ENCODE results near the gene KRT86. TPM values are rescaled to one million over a fixed set of nuclear protein-coding genes. Genes with fewer than 3 reads are reported as not detected.
"Not testable (repeated sequence)": the region's sequence is repeated elsewhere in the genome, so short reads cannot be mapped to it uniquely, and the experiment has no call there.

KRT86 gene
- total RNA-seq, 1 donor from 2014 or later, result 0.52 TPM

- no peak overlapping the region for H3K4me3 ChIP-seq (ENCODE audit: low read length in 3 of 3)
- H3K9me3 ChIP-seq (ENCODE audit: control insufficient read depth in 3 of 3, low read length in 3 of 3), result no peaks in the 10 kb centered on the region
- H3K36me3 ChIP-seq (ENCODE audit: control insufficient read depth in 3 of 3, insufficient read depth in 3 of 3, low read length in 3 of 3), result no peaks in the 10 kb centered on the region
- no peak overlapping the region for H3K27ac ChIP-seq (ENCODE audit: low read depth, low read length)
- peaks cover 3 to 30% (median 20%) of the 10 kb centered on the region in 3 donors for H3K27me3 ChIP-seq (ENCODE audit: control insufficient read depth in 3 of 3, insufficient read depth in 3 of 3, low read length in 3 of 3)
- peaks cover 6 to 9% (median 7%) of the 10 kb centered on the region in 3 donors for H3K4me1 ChIP-seq (ENCODE audit: control insufficient read depth in 3 of 3, insufficient read depth in 3 of 3, low read length in 3 of 3)
- no peak overlapping the region for H3K9ac ChIP-seq (ENCODE audit: low read depth in 1 of 3, low read length in 3 of 3)
Measured at GRCh38 chr12:52313461-52313860, 39.0 kb downstream of the KRT86 start.

GRCh38 chr12:52313926-52314325, 39.5 kb downstream of the KRT86 start:
- Histone ChIP-seq H3K4me3 (ENCODE audit: low read length in 3 of 3) (no peak overlapping the region), H3K27ac (ENCODE audit: low read depth, low read length) (no peak overlapping the region), H3K9me3 (ENCODE audit: control insufficient read depth in 3 of 3, low read length in 3 of 3) (no peaks in the 10 kb centered on the region), H3K27me3 (ENCODE audit: control insufficient read depth in 3 of 3, insufficient read depth in 3 of 3, low read length in 3 of 3) (peaks cover 3 to 31% (median 15%) of the 10 kb centered on the region in 3 donors), H3K9ac (ENCODE audit: low read depth in 1 of 3, low read length in 3 of 3) (no peak overlapping the region), H3K36me3 (ENCODE audit: control insufficient read depth in 3 of 3, insufficient read depth in 3 of 3, low read length in 3 of 3) (no peaks in the 10 kb centered on the region), H3K4me1 (ENCODE audit: control insufficient read depth in 3 of 3, insufficient read depth in 3 of 3, low read length in 3 of 3) (peaks cover 3 to 7% (median 3%) of the 10 kb centered on the region in 3 donors)

- H3K9me3 ChIP-seq (ENCODE audit: control insufficient read depth in 3 of 3, low read length in 3 of 3), result no peaks in the 10 kb centered on the region
- no peak overlapping the region for H3K4me3 ChIP-seq (ENCODE audit: low read length in 3 of 3)
- H3K9ac ChIP-seq (ENCODE audit: low read depth in 1 of 3, low read length in 3 of 3), result no peak overlapping the region
- no peak overlapping the region for H3K27ac ChIP-seq (ENCODE audit: low read depth, low read length)
- no peaks in the 10 kb centered on the region for H3K36me3 ChIP-seq (ENCODE audit: control insufficient read depth in 3 of 3, insufficient read depth in 3 of 3, low read length in 3 of 3)
- peaks cover 3 to 31% (median 17%) of the 10 kb centered on the region in 3 donors for H3K27me3 ChIP-seq (ENCODE audit: control insufficient read depth in 3 of 3, insufficient read depth in 3 of 3, low read length in 3 of 3)
- peaks cover 0 to under 1% (median 0%) of the 10 kb centered on the region in 3 donors for H3K4me1 ChIP-seq (ENCODE audit: control insufficient read depth in 3 of 3, insufficient read depth in 3 of 3, low read length in 3 of 3)
Measured at GRCh38 chr12:52314511-52314910, 40.1 kb downstream of the KRT86 start.

- not testable (repeated sequence) for H3K9ac ChIP-seq (ENCODE audit: low read depth in 1 of 3, low read length in 3 of 3); H3K4me1 ChIP-seq (ENCODE audit: control insufficient read depth in 3 of 3, insufficient read depth in 3 of 3, low read length in 3 of 3); H3K27ac ChIP-seq (ENCODE audit: low read depth, low read length); H3K9me3 ChIP-seq (ENCODE audit: control insufficient read depth in 3 of 3, low read length in 3 of 3); H3K4me3 ChIP-seq (ENCODE audit: low read length in 3 of 3); H3K36me3 ChIP-seq (ENCODE audit: control insufficient read depth in 3 of 3, insufficient read depth in 3 of 3, low read length in 3 of 3)
- peaks cover 12 to 36% (median 26%) of the 10 kb centered on the region in 3 donors for H3K27me3 ChIP-seq (ENCODE audit: control insufficient read depth in 3 of 3, insufficient read depth in 3 of 3, low read length in 3 of 3)
Measured at GRCh38 chr12:52315721-52316120, 41.3 kb downstream of the KRT86 start.

GRCh38 chr12:52316290-52316689, 41.8 kb downstream of the KRT86 start:
- H3K9me3 ChIP-seq (ENCODE audit: control insufficient read depth in 3 of 3, low read length in 3 of 3), result no peaks in the 10 kb centered on the region
- H3K9ac ChIP-seq (ENCODE audit: low read depth in 1 of 3, low read length in 3 of 3), result no peak overlapping the region
- H3K27me3 ChIP-seq (ENCODE audit: control insufficient read depth in 3 of 3, insufficient read depth in 3 of 3, low read length in 3 of 3), result peaks cover 14 to 37% (median 30%) of the 10 kb centered on the region in 3 donors
- no peaks in the 10 kb centered on the region for H3K4me1 ChIP-seq (ENCODE audit: control insufficient read depth in 3 of 3, insufficient read depth in 3 of 3, low read length in 3 of 3)
- H3K27ac ChIP-seq (ENCODE audit: low read depth, low read length), result no peak overlapping the region
- H3K4me3 ChIP-seq (ENCODE audit: low read length in 3 of 3), result no peak overlapping the region
- H3K36me3 ChIP-seq (ENCODE audit: control insufficient read depth in 3 of 3, insufficient read depth in 3 of 3, low read length in 3 of 3), result no peaks in the 10 kb centered on the region

- Histone ChIP-seq H3K36me3 (ENCODE audit: control insufficient read depth in 3 of 3, insufficient read depth in 3 of 3, low read length in 3 of 3) (no peaks in the 10 kb centered on the region), H3K27me3 (ENCODE audit: control insufficient read depth in 3 of 3, insufficient read depth in 3 of 3, low read length in 3 of 3) (peaks cover 18 to 41% (median 34%) of the 10 kb centered on the region in 3 donors), H3K9ac (ENCODE audit: low read depth in 1 of 3, low read length in 3 of 3) (no peak overlapping the region), H3K4me1 (ENCODE audit: control insufficient read depth in 3 of 3, insufficient read depth in 3 of 3, low read length in 3 of 3) (no peaks in the 10 kb centered on the region), H3K9me3 (ENCODE audit: control insufficient read depth in 3 of 3, low read length in 3 of 3) (no peaks in the 10 kb centered on the region), H3K27ac (ENCODE audit: low read depth, low read length) (no peak overlapping the region), H3K4me3 (ENCODE audit: low read length in 3 of 3) (no peak overlapping the region)
Measured at GRCh38 chr12:52316701-52317100, 42.3 kb downstream of the KRT86 start.

GRCh38 chr12:52317468-52318052, 43.1 kb downstream of the KRT86 start:
- no peaks in the 10 kb centered on the region for H3K4me1 ChIP-seq (ENCODE audit: control insufficient read depth in 3 of 3, insufficient read depth in 3 of 3, low read length in 3 of 3)
- no peak overlapping the region for H3K9ac ChIP-seq (ENCODE audit: low read depth in 1 of 3, low read length in 3 of 3)
- H3K36me3 ChIP-seq (ENCODE audit: control insufficient read depth in 3 of 3, insufficient read depth in 3 of 3, low read length in 3 of 3), result no peaks in the 10 kb centered on the region
- no peak overlapping the region for H3K4me3 ChIP-seq (ENCODE audit: low read length in 3 of 3)
- peaks cover 18 to 44% (median 37%) of the 10 kb centered on the region in 3 donors for H3K27me3 ChIP-seq (ENCODE audit: control insufficient read depth in 3 of 3, insufficient read depth in 3 of 3, low read length in 3 of 3)
- H3K27ac ChIP-seq (ENCODE audit: low read depth, low read length), result no peak overlapping the region
- H3K9me3 ChIP-seq (ENCODE audit: control insufficient read depth in 3 of 3, low read length in 3 of 3), result no peaks in the 10 kb centered on the region

GRCh38 chr12:52318241-52318990, 44.0 kb downstream of the KRT86 start:
- H3K9ac ChIP-seq (ENCODE audit: low read depth in 1 of 3, low read length in 3 of 3), result no peak overlapping the region
- H3K27me3 ChIP-seq (ENCODE audit: control insufficient read depth in 3 of 3, insufficient read depth in 3 of 3, low read length in 3 of 3), result peaks cover 18 to 42% (median 42%) of the 10 kb centered on the region in 3 donors
- H3K9me3 ChIP-seq (ENCODE audit: control insufficient read depth in 3 of 3, low read length in 3 of 3), result no peaks in the 10 kb centered on the region
- no peaks in the 10 kb centered on the region for H3K4me1 ChIP-seq (ENCODE audit: control insufficient read depth in 3 of 3, insufficient read depth in 3 of 3, low read length in 3 of 3)
- H3K4me3 ChIP-seq (ENCODE audit: low read length in 3 of 3), result no peak overlapping the region
- no peaks in the 10 kb centered on the region for H3K36me3 ChIP-seq (ENCODE audit: control insufficient read depth in 3 of 3, insufficient read depth in 3 of 3, low read length in 3 of 3)
- H3K27ac ChIP-seq (ENCODE audit: low read depth, low read length), result no peak overlapping the region

GRCh38 chr12:52319097-52319496, 44.7 kb downstream of the KRT86 start:
- Histone ChIP-seq H3K27me3 (ENCODE audit: control insufficient read depth in 3 of 3, insufficient read depth in 3 of 3, low read length in 3 of 3) (peaks cover 18 to 47% (median 40%) of the 10 kb centered on the region in 3 donors), H3K27ac (ENCODE audit: low read depth, low read length) (no peak overlapping the region), H3K4me3 (ENCODE audit: low read length in 3 of 3) (no peak overlapping the region), H3K4me1 (ENCODE audit: control insufficient read depth in 3 of 3, insufficient read depth in 3 of 3, low read length in 3 of 3) (no peaks in the 10 kb centered on the region), H3K9me3 (ENCODE audit: control insufficient read depth in 3 of 3, low read length in 3 of 3) (no peaks in the 10 kb centered on the region), H3K36me3 (ENCODE audit: control insufficient read depth in 3 of 3, insufficient read depth in 3 of 3, low read length in 3 of 3) (no peaks in the 10 kb centered on the region), H3K9ac (ENCODE audit: low read depth in 1 of 3, low read length in 3 of 3) (no peak overlapping the region)

- Histone ChIP-seq H3K27ac (ENCODE audit: low read depth, low read length) (no peak within 1 kb of the TSS), H3K27me3 (ENCODE audit: control insufficient read depth in 3 of 3, insufficient read depth in 3 of 3, low read length in 3 of 3) (peaks cover 18 to 51% (median 35%) of the 10 kb centered on the region in 3 donors), H3K9ac (ENCODE audit: low read depth in 1 of 3, low read length in 3 of 3) (no peak within 1 kb of the TSS), H3K36me3 (ENCODE audit: control insufficient read depth in 3 of 3, insufficient read depth in 3 of 3, low read length in 3 of 3) (no peaks in the 10 kb centered on the region), H3K4me3 (ENCODE audit: low read length in 3 of 3) (no peak within 1 kb of the TSS), H3K4me1 (ENCODE audit: control insufficient read depth in 3 of 3, insufficient read depth in 3 of 3, low read length in 3 of 3) (no peaks in the 10 kb centered on the region), H3K9me3 (ENCODE audit: control insufficient read depth in 3 of 3, low read length in 3 of 3) (no peaks in the 10 kb centered on the region)
Measured at GRCh38 chr12:52320784-52321400, 46.4 kb downstream of the KRT86 start, which contains the start of gene KRT83. KRT83 (minus strand) TSS chr12:52321398; CDS start chr12:52321335, 63 bp downstream.
